GM10847 (cell line): ENCODE results near the gene AQP2.

Experiments
- POLR2A ChIP-seq: IDR thresholded peaks from 2 replicates; pipeline ENCODE4 v1.6.1; 2011; ENCODE audit not compliant: insufficient read length; ENCODE audit errors: extremely low read depth

The AQP2 gene

DNA sequence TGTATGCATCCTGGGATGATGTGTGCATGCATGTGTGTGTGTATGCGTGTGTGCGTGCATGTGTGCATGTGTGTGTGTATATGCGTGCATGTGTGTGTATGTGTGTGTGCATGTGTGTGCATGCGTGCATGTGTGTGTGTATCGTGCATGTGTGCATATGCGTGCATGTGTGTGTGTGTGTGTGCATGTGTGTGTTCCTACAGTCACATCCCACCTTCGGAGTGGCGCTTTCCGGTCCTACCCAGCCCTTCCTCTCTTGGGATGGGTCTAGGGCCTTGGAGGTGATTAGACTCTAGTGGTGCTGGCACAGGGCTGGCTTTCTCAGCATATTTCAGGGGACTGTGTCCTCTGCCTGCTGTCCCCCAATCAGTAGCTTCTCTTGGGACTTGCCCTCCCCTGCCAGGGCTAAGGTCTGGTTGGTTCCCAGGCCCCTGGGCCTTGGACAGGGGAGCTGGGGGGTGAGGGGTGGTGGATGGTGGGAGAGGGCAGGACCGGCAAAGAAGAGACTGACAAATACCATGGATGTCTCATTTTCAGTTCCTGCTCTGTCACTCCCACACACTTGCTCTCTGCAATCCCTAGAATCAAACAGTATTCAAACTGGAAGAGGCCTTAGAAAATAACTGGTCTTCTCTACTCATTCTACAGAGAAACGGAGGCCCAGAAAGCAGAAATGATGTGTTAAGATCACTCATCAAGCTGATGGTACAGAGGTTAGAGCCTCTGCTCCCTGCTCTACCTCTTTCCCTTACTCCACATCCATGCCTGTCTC lies 24.9 kb upstream of the AQP2 start:
- TF ChIP-seq POLR2A = no peak

DNA sequence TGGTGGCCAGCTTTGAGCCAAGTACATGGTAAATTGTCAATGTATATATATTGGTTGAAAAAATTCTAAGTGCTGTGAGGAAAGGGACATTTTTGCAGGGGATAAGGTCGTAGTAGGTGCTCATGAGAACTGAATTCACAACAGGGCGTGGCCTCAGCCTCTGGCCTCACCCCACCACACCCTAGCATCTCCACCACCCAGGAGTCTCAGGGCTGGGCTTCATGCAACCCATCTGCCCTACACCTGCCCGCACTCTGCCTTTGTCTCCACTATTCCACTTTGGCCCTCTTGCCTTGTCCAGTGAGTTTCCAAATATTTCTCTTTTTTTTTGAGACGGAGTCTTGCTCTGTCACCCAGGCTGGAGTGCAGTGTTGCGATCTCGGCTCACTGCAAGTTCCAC lies 22.1 kb upstream of the AQP2 start:
- no peak for TF ChIP-seq POLR2A

DNA sequence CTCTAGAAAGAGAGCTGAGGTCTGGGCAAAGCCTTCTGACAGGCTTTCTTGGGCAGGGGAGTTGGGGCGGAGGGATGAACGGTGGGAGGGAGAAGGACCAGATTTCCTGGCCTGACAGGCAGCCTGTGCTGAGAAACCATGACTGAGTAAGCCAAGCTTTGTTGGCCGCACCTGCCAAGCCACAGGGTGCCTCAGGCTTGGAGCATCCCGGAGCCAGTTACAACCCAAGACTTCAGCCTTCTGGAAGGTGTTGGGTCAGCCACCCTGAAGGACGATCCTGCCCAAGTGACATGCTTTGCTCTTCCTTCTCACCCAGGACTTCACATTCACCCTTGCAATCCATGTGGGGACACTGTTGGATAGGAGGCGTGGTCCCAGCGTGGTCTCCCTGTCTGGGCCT lies 21.0 kb upstream of the AQP2 start:
- no peak for TF ChIP-seq POLR2A

DNA sequence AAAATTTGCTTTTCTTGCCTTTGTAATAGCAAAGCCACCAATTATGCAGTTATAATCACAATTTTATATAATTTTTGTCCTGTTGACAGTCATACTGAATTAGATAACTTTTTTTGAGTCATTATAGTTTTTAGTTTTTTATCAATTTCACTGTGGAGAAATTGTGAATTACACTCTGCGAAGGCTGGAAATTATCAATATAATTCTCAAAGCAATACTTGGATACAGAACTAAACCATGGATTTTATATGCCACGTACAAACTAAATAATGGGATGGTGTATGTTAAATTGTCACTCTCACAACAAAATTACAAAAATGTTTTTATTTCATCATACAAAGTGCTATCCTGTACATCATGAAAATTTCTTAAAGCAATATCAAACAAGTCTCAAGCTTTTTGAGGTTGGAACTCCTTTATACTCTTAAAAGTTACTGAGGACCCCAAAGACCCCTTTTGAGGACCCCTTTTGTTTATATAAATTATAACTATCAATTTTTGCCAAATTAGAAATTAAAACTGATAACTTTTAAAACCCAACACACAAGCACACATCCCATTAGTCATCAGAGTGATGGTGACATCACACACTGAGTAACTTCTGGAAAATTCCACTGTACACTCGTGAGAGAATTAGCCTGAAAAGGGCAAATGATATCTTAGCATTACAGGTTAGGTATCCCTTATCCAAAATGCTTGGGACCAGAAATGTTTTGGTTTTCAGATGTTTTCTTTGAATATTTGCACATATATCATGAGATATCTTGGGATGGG lies 19.8 kb upstream of the AQP2 start:
- TF ChIP-seq POLR2A = no peak

DNA sequence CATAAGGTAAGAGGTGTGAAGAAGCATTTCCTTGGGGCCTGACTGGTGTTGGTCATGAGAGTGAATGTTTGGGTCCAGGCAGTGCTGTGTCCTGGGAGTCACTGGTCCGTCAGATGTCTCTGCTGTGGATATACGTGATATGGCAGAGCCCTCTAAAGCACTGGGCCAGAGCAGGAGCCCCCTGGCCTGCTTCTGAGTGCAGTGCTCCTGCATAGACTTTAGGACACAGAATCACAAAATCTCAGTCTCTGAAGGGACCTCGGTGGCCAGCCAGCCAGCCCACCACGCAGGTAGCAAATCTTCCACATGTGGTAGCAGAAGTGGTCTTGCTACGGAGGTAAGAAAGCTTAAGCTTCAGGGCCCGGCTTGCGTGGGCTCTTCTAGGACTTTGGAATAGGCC lies 18.5 kb upstream of the AQP2 start:
- TF ChIP-seq POLR2A = no peak

DNA sequence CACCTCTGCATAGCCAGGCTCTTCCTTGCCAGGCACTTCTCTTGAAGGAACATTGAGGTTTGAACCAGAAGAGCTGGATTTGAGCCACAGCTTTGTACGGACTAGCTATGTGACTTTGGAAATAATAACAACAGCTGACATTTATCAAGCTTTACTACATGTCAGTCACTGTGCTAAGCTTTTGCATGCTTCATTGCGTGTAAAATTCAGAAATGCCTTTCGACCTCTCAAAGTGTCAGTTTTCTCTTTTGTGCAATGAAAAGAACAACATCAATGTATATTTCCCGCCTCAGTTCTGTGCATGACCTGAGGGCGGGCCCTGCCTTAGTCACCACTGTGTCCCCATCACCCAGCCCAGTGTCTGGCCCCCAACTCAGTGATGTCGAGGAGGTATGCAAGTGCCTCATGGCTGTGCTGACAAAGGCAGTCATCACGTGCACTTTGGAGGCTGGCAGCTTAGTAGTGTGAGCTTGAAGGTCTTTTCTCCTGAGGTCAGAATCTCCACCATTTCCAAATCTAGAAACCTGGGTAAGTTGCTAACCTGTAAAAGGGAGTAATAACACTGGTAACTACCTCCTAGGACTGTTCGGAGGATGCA lies 17.9 kb upstream of the AQP2 start:
- TF ChIP-seq POLR2A = no peak

DNA sequence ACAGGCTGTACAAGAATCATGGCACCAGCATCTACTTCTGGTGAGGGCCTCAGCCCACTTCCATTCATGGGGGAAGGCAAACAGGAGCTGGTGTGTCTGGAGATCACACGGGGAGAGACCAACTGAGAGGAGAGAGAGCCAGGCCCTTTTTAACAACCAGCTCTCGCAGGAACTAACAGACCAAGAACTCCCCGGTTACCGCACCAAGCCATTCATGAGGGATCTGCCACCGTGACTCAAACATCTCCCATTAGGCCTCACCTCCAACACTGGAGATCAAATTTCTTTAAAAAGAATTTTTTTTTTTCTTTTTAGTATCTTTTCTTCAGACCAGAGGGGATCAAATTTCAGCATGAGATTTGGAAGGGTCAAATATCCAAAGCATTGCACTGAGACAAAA lies 16.7 kb upstream of the AQP2 start:
- no peak for TF ChIP-seq POLR2A

DNA sequence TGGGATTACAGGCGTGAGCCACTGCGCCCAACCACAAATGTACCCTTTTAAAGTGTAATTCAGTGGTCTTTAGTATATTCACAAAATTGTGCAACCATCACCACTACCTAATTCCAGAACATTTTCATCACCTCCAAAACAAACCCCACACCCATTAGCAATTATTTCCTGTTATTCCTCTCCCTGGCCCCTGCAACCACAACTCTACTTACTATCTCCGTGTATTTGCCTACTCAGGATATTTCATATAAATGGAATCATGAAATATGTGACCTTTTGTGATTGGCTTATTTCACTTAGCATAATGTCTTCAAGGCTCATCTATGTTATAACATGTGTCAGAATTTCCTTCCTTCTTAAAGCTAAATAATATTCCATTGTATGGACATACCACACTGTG lies 16.0 kb upstream of the AQP2 start:
- no peak for TF ChIP-seq POLR2A

DNA sequence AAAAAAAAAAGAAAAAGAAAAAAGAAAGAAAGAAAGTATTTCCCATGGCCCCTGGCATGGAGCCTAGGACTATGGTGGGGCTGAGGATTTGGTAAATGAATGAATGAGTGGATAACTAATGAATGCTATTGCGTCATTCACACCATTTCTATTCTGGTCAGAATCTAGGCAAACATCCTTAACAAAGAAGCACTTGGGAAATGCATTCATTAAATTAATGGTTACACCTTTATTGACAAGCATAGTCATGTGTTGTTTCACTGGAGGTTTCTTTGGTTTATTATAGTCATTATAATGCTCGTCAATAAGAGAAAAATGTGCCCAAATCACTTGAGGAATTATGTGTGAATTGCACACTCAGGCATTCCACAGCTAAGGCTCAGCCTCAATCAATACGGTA lies 13.6 kb upstream of the AQP2 start:
- no peak for TF ChIP-seq POLR2A

DNA sequence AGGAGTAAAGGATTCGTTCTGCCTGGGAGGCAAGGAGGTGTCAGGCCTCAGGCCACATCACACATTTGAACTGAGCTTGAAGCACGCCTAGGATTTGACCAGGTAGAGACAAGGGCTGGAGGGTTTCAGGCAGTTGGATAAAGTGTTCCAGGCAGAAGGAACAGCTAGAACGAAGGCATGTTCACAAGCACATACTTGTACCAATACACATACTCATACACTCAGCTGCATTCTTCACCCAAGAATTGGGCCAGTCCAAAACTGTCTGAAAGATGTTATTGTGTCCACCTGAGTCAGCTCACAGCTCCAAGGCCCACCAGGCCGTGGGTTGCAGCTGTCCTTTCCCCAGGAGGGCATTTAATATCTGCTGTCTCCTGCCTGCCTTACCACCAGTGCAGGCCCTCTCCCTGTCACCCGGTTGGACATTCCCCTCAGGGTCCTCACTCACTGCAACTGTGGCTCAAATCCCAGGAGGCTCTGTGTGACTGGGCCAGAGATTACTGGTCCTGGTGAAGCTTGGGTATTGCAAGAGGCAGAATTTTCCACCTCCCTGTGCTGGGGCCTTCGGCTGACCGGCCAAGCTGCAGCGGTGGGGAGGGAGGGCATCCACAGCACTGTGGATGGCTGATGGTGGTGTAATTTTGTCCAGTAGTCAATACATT lies 12.8 kb upstream of the AQP2 start:
- no peak for TF ChIP-seq POLR2A

DNA sequence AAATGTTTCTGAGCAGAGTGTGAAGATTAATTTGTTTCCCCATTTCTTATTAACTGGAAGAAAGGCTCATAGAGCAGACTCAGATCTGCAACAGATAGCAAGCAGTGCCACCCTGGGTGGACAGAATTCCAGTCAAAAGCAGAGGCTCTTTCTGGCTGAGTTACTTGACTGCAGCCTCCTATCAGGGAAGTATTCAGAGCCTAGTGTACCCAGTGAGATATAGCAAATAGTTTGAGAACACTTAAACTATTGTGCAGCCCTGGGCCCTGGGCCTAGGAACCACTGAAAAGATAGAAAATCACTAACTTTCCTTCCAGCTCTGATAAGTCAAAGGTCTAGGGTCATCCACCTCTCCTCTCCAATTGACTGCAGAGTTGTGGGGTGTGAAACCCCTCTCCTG lies 11.2 kb upstream of the AQP2 start:
- no peak for TF ChIP-seq POLR2A

DNA sequence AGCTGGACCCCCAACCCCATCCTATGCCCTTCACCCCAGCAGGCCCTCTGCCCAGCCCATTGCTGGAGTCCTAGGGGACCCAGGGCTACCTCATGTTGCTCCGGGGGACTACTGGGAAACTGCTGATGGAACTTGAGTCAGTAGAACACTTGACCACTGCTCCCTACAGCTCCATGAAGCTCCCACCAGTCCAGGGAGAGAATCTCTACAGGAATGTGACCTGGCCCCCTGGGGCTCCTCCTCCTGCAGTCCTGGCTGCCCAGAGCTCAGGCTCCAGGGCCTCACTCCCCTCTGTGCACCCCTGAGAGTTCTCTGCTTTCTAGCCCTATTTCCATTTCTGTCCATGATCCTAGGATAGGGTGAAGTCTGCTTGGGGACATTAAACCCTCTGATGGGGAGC lies 10.8 kb upstream of the AQP2 start:
- TF ChIP-seq POLR2A = no peak

DNA sequence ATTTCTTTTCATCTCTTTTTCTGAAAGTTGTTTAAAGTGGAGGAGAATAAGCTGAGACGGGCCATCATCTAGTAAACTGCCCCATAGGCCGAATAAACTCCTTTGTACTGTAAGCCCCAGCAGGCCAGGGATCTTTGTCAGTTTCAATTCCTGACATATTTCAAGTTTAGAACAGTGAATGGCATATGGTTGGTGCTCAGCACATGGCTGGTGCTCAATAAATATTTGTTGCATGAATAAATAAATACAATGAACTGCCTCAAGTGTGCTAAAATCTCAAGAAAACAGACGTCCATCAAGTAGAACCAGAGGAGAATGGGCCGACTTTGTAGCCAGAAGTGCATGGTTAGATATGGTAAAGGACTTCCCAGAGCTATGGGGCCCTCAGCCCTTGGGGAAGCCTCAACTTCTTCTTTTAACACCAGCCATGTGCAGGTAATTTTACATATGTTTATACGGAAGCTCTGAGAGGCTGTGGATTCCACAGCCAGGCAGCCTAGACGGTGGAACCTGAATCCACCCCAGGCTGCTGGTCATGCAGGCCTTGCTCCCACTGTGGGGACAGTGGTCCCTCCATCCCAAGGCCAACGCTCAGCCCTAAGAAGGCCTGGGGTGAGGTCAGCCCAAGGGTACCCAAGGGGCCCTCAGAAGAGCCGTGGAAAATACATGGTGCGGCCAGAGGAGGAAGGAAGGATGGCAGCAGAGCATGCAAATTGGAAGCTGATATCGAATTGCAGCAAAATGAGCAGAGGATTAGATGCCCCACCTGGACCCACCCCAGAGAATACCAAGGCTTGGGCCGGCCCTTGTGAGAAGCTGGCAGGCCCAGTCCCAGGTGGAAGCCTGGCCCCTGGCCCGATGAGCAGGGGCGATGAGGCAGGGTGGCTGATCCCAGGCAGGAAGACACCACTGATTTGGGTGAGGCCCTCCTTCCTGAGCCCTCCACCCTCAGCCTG lies 8.7 kb upstream of the AQP2 start:
- TF ChIP-seq POLR2A = no peak

DNA sequence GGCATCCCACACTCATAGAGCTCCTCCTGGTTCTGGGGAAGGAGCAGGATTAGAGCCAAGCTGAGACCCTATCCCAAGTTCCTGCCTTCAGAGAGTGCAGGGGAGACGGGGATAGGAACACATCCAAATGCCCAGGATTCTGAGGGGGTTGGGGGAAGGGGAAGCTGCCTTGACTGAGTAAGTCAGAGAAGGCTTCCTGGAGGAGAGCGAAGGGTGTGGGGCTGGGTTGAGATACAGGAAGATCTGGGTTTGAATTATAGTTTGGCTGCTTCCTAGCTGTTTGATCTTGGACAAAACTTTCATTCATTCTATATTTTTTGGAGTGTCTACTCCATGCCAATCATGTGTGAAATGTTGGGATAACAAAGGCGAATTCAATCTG lies 8.0 kb upstream of the AQP2 start:
- no peak for TF ChIP-seq POLR2A
